Right hindlimb (tissue), 1 donor: ENCODE measurements around the gene SYT15B.
A peak's percentile ranks its signal among the peaks of the same experiment; 100 is the strongest.
"Not testable (repeated sequence)": the region's sequence is repeated elsewhere in the genome, so short reads cannot be mapped to it uniquely, and the experiment has no call there.

Experiments used
- DNase-seq: peaks from one replicate; pipeline ENCODE4 v3.0.0-alpha.2; 2018

SYT15B gene

GRCh38 chr10:47763554-47764175 lies at the start of gene SYT15B:
TSS of gene SYT15B (minus strand) at chr10:47763592. CDS start at chr10:47762640, 952 bp downstream.
- not testable (repeated sequence) for DNase-seq

- not testable (repeated sequence) for DNase-seq
Measured at GRCh38 chr10:47779590-47779989, 16.2 kb upstream of the SYT15B start.

DNA sequence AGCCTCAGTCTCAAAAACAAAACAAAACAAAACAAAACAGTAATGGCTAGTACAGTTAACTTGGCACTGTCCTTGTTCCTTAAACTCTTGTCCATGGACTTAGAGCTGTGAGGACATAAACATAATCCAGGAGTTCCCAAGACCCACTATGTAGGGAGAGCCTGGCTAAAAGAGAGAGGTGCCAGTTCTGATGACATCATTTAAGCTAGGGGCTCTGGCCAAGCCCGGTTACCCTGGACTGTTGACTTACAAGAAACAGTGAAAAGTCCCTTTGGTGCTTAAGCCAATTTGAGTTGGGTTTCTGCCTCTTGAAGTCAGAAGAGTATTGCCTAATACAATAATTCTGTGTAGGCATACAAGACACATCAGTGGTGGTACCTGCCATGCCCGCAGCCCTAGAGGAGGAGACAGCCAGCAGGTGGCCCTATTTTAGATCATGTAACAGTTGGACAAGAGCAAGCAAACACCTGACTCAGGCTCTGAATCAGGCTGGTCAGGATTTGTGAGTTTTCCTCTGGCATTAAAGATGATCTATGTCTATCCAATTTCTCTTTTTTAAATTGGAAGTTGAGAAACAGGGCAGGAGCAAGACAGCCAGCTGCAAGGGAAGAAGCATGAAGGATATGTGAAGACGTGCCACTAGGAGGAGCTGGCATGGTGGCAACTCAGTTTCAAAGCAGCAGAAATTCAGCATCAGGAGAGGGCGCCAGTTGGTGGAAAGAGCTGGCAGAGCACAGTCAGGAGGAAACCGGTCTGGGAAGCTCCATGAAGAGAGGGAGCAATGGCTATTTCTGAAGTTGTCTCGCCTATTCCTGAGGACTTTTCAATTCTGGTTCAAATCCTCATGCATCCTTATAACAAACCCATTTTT lies 12.2 kb upstream of the SYT15B start:
- DNase-seq: peak; percentile 37

GRCh38 chr10:47770745-47771144 lies 7.4 kb upstream of the SYT15B start:
- DNase-seq: not testable (repeated sequence)

DNA sequence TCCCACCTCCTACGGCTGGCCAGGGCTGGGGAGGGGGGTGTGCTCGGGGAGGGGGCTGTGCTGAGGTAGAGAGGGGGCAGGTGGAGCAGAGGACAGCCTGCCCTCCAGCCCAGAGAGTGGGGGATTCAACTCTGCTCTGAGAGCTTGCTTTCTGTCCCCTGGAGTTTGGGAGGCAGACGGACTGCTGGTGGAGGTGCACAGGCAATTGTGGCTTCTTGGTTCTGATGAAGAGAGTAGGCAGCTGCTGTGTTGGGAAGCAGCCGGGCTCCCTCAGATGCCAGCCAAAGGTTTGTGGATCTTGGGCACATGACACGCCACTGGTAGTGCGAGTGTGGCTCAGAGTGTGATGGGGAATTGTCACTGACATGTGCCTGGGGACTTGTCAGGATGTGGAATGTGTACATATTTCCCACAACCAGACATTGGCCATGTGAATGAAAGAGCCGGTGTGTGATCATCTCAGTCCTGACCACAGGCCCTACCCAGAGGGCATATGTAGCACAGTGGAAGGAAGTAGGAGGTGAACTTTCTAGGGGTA lies 5.3 kb upstream of the SYT15B start:
- DNase-seq: not testable (repeated sequence)

GRCh38 chr10:47768085-47768484 lies 4.7 kb upstream of the SYT15B start:
- not testable (repeated sequence) for DNase-seq

DNA sequence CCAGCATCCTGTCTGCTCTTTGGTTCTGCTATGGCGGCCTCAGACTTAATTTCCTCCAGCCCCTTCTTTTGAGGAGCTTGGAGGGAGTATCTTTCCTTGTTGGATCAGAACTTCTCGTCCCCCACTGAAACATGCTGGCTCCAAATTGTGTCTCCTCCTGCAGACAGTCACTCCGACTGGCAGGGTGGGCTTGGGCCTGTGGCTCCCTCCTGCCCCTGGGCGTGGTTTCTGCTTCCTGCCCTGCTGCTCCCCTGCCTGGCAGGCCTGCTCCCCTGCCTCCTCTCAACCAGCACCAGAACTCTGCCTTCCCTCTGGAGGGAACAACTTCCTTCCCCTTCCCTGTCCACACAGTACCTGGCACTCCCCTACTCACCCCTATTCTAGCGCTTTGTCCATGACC lies 3.8 kb upstream of the SYT15B start:
- DNase-seq: not testable (repeated sequence)

DNA sequence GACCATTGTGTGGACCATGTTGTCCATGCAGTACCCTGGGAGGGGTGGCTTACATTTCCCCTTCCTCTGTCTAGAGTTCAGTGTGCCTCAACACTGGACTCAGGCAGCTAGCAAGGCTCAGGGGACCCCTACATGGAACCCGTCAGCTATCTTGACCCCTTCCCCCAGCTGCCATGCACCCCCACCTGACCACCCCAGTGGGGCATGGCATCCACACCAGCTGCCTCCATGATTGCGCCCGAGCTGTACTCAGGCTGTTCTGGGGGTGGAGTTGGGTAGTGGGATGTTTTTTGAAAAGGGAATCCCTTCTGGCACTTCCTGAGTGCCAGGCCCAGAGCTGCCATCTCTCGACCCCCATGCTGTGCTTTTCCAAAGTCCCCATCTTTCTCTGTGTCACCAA lies 1.8 kb upstream of the SYT15B start:
- not testable (repeated sequence) for DNase-seq

DNA sequence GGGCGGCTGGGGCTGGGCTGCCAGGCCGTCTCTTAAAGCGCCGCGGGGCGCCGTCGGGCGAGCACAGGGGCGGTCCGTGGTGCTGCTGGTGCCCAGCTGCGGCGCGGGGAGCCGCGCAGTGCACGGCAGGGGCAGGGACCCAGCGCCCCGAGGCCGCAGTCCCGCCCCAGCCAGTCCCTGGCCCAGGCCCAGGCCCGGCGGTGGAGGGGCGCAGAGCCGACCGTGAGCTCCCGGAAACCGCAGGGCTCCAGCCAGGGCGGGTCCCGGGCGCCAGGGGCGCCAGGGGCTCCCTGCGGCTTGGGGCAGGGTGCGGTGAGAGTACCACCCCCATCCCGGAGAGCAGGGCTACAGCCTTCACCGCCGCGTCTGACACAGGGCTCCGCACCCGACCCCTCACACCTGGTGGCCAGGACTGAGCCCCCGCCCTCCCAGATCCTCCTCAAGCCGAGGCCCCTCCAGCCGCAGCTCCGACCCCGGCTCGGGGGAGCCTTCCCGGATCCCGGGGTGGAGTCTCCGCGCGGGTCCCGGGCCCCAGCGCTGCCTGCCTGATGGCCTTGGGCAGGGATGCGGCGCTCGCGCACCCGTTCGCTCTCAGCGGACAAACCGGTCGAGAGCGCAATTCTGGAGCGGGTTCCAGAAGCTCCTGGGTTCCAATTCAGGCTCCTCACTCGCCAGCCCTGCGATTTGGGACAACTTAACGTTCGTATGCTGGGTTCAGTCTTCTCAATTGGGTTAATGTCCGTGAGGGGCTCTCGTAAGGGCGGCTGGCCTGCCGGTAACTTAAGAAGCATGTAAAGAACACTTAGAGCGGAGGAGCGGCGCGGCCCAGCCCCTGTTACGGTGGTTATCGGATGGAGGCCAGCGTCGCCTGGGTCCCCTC lies 478 bp downstream of the SYT15B start:
- DNase-seq: peak; percentile 15

GRCh38 chr10:47758855-47759254 lies 4.5 kb downstream of the SYT15B start:
- not testable (repeated sequence) for DNase-seq

GRCh38 chr10:47756169-47756568 lies 7.2 kb downstream of the SYT15B start:
- DNase-seq: not testable (repeated sequence)

DNA sequence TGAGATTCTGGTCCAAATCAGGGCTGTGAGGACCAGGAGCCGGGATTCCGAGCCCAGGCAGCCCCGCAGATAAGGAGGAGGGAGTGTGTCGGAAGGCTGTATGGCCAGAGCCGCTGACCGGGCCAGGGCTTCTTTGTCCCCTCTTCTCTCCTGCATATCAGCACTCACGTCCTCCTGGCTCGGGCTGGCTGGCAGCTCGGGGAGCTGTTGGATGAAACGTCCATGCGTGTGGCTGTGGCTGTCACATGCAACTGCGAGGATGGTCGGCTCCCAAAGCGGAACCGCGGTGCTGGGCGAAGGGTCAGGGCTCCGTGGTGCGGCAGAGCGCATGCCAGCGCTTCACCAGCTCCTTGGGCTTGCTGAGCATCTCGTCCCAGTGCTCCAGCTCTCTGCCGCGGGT lies 9.5 kb downstream of the SYT15B start:
- not testable (repeated sequence) for DNase-seq

- not testable (repeated sequence) for DNase-seq
Measured at GRCh38 chr10:47753176-47753575, 10.2 kb downstream of the SYT15B start.

DNA sequence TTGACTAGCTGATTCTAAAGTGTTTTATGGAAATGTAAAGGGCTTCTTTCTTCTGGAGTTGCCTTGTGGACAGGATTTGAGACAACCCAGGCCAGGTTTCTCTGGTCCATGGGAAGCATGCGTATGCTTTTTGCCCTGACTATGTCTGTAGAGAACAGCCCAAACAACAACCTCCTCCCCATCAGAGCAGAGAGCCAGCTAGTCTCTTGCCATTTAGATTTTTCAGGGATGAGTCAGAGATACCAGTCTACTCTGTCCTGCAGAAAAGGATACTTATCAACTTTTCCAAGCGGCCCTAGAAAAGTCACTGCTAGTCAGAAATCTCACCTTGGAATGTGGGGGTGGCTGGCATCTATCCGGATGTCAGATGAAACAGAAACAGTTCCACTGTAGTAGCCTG lies 11.6 kb downstream of the SYT15B start:
- DNase-seq: not testable (repeated sequence)

- not testable (repeated sequence) for DNase-seq
Measured at GRCh38 chr10:47750360-47750759, 13.0 kb downstream of the SYT15B start.

DNA sequence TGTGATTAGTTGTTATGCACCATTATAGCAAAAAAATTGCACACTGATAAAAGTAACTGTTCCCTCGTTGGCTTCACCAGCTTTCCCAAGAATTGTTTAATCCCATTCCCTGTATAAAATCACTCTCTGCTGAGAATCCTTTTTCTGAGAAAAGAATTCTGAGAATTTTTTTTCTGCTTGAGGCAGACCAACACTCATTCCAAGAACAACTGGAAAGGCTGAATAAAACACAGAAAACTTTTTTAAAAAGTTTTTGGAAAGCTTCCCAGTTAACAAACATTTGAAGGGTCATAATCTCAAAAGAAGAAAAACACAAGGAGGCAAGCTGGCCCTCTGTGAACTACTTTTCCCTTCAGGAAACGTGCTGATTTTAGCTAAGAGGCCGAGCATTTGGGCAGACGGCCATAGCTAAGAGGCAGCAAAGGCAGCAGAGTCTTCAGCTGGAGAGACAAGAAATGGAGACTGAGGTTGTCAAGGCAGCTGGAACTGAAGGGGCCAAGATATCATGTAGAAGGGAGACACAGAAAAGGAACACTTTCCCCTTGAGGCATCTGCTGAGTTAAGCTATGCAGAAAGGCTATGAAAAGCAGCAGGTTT lies 16.5 kb downstream of the SYT15B start:
- peak; percentile 45 for DNase-seq

DNA sequence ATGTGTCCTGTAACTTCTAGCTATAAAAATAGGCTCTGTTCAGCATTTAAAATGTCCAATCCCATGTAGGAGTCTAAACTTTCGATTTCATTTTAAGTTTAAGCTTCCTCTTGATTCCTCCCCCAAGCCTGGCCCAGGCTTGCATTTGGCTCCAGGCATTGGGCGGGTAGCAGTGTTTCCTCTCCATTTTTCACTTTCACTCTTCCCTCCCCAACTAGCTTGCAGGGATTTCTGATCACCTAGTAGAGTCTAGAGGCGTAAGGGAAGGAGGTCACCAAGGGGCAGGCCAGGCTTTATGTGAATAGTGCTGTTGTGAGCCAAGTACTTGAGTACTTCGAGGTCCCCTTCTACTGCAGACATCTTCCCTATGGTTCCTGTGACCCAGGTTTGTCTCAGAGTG lies 18.5 kb downstream of the SYT15B start:
- DNase-seq: not testable (repeated sequence)

DNA sequence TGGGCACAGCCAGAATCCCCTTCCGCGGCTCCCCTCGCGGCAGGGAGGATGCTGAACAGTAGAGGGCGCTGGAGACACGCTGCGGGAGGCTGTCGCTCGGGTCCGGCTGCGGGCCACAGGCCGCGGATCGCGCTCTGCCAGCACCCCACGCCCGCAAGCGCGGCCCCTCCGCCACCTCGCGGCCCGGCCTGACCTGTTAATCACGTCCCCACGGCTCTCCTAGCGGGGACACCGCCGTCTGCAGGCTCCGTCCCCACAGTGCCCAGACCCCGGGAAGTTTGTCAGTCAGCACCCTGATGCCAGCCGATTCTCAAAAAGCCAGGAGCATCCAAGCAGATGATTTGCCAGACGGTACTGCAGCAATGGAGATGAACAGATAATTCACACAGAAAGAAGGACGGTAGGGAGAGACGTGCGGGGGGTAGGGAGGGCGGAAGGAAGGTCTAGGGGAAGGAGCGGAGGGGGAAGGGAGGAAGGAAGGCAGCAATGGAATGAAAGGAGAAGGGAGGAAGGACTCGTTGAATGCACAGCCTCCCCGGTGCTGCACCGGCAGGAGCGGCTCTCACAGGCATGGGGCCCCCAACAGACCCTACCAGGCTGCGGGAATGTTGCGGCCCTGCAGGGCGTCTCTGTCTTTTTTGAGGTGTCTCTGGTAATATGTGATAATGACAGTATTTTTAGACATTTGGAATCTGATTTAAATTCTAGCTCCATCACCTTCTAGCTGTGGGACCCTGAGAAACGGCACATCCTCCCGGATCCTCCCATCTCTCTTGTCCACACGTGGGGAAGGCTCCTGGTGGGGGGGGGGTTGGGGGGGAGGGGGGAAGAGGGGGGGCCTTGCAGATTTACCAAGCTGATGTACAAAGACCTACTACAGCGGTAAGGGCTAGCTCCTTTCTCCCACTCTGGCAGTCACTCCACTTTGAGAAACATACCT lies 19.5 kb downstream of the SYT15B start:
- DNase-seq: peak; percentile 17

GRCh38 chr10:47740868-47741267 lies 22.5 kb downstream of the SYT15B start:
- DNase-seq: not testable (repeated sequence)

DNA sequence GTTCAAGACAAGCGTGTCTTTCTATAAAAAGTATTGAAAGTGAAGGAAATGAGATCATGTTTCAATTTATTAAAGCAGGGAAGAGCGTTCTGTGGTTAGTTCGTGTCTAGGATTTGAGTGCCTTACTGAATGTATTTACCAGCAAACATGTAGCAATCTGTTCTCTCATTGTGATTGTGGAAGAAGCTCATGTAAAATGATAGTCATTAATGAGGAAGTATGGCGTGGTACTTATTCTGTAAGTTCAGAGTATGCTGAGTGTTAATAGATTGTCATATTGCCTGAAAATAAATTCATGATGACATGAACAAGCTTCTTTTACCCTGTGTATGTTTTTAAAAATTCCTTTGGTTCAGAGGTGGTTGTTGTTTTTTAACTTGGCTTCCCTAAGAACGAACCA lies 32.5 kb downstream of the SYT15B start:
- not testable (repeated sequence) for DNase-seq

GRCh38 chr10:47725740-47726139 lies 37.7 kb downstream of the SYT15B start:
- DNase-seq: not testable (repeated sequence)
